K562 (cell line): ENCODE data around the gene MGST3.

Experiments used
- EZH2 ChIP-seq: IDR thresholded peaks from 2 replicates; pipeline ENCODE4 v1.6.1; 2012; ENCODE audit warnings: low read depth, mild to moderate bottlenecking, inconsistent platforms, low read length, borderline replicate concordance
- RFX5 ChIP-seq: IDR thresholded peaks from 2 replicates; pipeline ENCODE4 v1.6.1; 2011; ENCODE audit warnings: low read depth, mild to moderate bottlenecking, improper control_type of control experiment, low read length
- SP2 ChIP-seq: IDR thresholded peaks from 2 replicates; pipeline ENCODE4 v1.6.1; 2011; ENCODE audit warnings: mild to moderate bottlenecking, low read depth, low read length, moderate library complexity; ENCODE audit not compliant: poor library complexity, severe bottlenecking; ENCODE audit errors: extremely low read depth
- ZBTB33 ChIP-seq: sonication (generic); formaldehyde crosslinking; IDR thresholded peaks from 2 replicates; pipeline ENCODE4 v1.8.1; 2023; ENCODE audit warnings: mild to moderate bottlenecking, missing genetic modification reagents
- ZNF274 ChIP-seq: IDR thresholded peaks from 2 replicates; pipeline ENCODE4 v1.6.1; 2011; ENCODE audit warnings: low read depth, mild to moderate bottlenecking, low read length, moderate library complexity, borderline replicate concordance

GRCh38 chr1:165598676-165599059 lies 32.4 kb upstream of the MGST3 start:
- no peak for TF ChIP-seq ZBTB33 (CRISPR knock-in tag)
- TF ChIP-seq RFX5 = no peak
- TF ChIP-seq SP2 = no peak
- TF ChIP-seq EZH2 = no peak
- no peak for TF ChIP-seq ZNF274
